ENCODE results near the gene SSNA1.

The SSNA1 gene

GRCh38 chr9:137145731-137146526 lies 42.5 kb upstream of the SSNA1 start:
- H3K27ac ChIP-seq (ENCODE audit: extremely low read depth, low read depth, low read length) = no peak overlapping the region
- TF ChIP-seq REST (tag by site-specific recombination; IDR thresholded peaks at IDR 0.05) (peak; percentile 87), GLI2 (tag by site-specific recombination; IDR thresholded peaks at IDR 0.05; ENCODE audit: borderline replicate concordance, low read depth) (no peak), GLIS1 (tag by site-specific recombination; IDR thresholded peaks at IDR 0.05) (peak; percentile 83), KLF16 (tag by site-specific recombination; IDR thresholded peaks at IDR 0.05) (no peak), GLIS2 (tag by site-specific recombination; IDR thresholded peaks at IDR 0.05) (peak; percentile 72; the same call in 1 of the 2 replicates)
- ChIA-PET CTCF (no interaction called here), POLR2A (interaction anchor here (0.6 to 1.1 kb wide), 3 partner anchors 11 to 22 kb away, joined by 3 to 7 read pairs (median 4); no protein-coding TSS in a partner anchor)
- no peak overlapping the region for H3K4me3 ChIP-seq (ENCODE audit: low read depth, low read length)
- H3K9me3 ChIP-seq (ENCODE audit: control insufficient read depth, insufficient read depth, low read depth, low read length) = no peaks in the 10 kb centered on the region
- no peaks in the 10 kb centered on the region for H3K36me3 ChIP-seq (ENCODE audit: control insufficient read depth in 2 of 2, insufficient read depth in 1 of 2, low read length in 2 of 2)
- H3K4me1 ChIP-seq (ENCODE audit: control insufficient read depth, insufficient read depth, low read length) = no peaks in the 10 kb centered on the region

- no peak overlapping the region for H3K4me3 ChIP-seq (ENCODE audit: low read depth, low read length)
Measured at GRCh38 chr9:137146527-137146918, 42.0 kb upstream of the SSNA1 start.

GRCh38 chr9:137147091-137147792 lies 41.2 kb upstream of the SSNA1 start:
- H3K4me1 ChIP-seq (ENCODE audit: control insufficient read depth, insufficient read depth, low read length) = no peaks in the 10 kb centered on the region
- no peak overlapping the region for H3K4me3 ChIP-seq (ENCODE audit: low read depth, low read length)
- ChIA-PET CTCF (no interaction called here), POLR2A (interaction anchor here (0.6 to 1.1 kb wide), 2 partner anchors 12 to 496 kb away, joined by 3 to 4 read pairs; no protein-coding TSS in a partner anchor)
- H3K27ac ChIP-seq (ENCODE audit: extremely low read depth, low read depth, low read length) = no peak overlapping the region
- H3K9me3 ChIP-seq (ENCODE audit: control insufficient read depth, insufficient read depth, low read depth, low read length) = no peaks in the 10 kb centered on the region
- no peaks in the 10 kb centered on the region for H3K36me3 ChIP-seq (ENCODE audit: control insufficient read depth in 2 of 2, insufficient read depth in 1 of 2, low read length in 2 of 2)
- TF ChIP-seq ZBTB26 (tag by site-specific recombination; optimal IDR thresholded peaks at IDR 0.05) (peak; percentile 36), ZSCAN4 (tag by site-specific recombination; IDR thresholded peaks at IDR 0.05) (peak; percentile 97), GLI4 (tag by site-specific recombination; IDR thresholded peaks at IDR 0.05) (0 out of 2 replicates have a peak, but pooled peaks have one; percentile 36)

More at GRCh38 chr9:137146527-137146918, 42.0 kb upstream of the SSNA1 start:
- Histone ChIP-seq H3K4me1 (ENCODE audit: control insufficient read depth, insufficient read depth, low read length) (no peaks in the 10 kb centered on the region), H3K9me3 (ENCODE audit: control insufficient read depth, insufficient read depth, low read depth, low read length) (no peaks in the 10 kb centered on the region), H3K27ac (ENCODE audit: extremely low read depth, low read depth, low read length) (no peak overlapping the region), H3K36me3 (ENCODE audit: control insufficient read depth in 2 of 2, insufficient read depth in 1 of 2, low read length in 2 of 2) (no peaks in the 10 kb centered on the region)
- ChIA-PET POLR2A (interaction anchor here (0.6 to 1.1 kb wide), 4 partner anchors 11 to 495 kb away, joined by 3 to 7 read pairs (median 4); no protein-coding TSS in a partner anchor), CTCF (no interaction called here)
- TF ChIP-seq ZNF19 (tag by site-specific recombination; IDR thresholded peaks at IDR 0.05; ENCODE audit: low read depth) (no peak), REST (tag by site-specific recombination; IDR thresholded peaks at IDR 0.05) (peak; percentile 92), GLIS1 (tag by site-specific recombination; IDR thresholded peaks at IDR 0.05) (0 out of 2 replicates have a peak, but pooled peaks have one; percentile 3), ZNF747 (tag by site-specific recombination; IDR thresholded peaks at IDR 0.05) (no peak)

Data from HEK293 (cell line).